ELR (cell line): ENCODE results near the gene KRTAP4-6.
A peak's percentile ranks its signal among the peaks of the same experiment; 100 is the strongest.
"Not testable (repeated sequence)": the region's sequence is repeated elsewhere in the genome, so short reads cannot be mapped to it uniquely, and the experiment has no call there.

ENCODE experiments used
- DNase-seq: peaks from one replicate; pipeline ENCODE4 v3.0.0-alpha.2; 2015; ENCODE audit warnings: low read depth

KRTAP4-6 gene

GRCh38 chr17:41140360-41141131, at the start of gene KRTAP4-6:
KRTAP4-6 (minus strand) TSS chr17:41140544; CDS start chr17:41140487, 57 bp downstream.
- peak; percentile 92 for DNase-seq

DNA sequence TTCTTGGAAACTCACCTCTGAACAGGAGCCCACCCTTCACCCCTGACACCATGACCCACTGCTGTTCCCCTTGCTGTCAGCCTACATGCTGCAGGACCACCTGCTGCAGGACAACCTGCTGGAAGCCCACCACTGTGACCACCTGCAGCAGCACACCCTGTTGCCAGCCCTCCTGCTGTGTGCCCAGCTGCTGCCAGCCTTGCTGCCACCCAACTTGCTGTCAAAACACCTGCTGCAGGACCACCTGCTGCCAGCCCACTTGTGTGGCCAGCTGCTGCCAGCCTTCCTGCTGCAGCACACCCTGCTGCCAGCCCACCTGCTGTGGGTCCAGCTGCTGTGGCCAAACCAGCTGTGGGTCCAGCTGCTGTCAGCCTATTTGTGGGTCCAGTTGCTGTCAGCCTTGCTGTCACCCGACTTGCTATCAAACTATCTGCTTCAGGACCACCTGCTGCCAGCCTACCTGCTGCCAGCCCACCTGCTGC, 49.5 kb upstream of the KRTAP4-6 start, which contains the start of gene KRTAP9-1:
Gene KRTAP9-1, plus strand, starts transcription at position 51 of the 482 bp plus-strand sequence. Its CDS starts 0 bp downstream, at position 51.
- not testable (repeated sequence) for DNase-seq

GRCh38 chr17:41186872-41187271, 46.5 kb upstream of the KRTAP4-6 start:
- DNase-seq = no peak

DNA sequence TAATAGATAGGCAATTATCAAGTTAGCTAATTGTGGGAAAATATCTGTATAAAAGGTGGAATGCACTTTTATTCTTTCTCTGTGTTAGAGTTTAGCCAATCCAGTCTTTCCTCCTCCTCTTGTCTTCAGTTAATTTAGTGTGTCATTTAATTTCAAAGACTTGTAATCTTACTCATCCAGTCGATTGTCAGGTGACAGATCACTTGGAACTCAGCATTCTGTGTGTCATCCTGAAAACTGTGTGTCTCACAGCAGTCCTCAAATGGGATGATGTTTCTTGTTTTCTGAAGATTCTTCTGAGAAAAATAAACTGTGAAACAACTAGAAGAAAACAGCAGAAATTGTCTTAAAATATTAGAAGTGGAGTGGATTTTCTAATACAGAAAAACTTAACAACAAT, 44.7 kb upstream of the KRTAP4-6 start:
- peak; percentile 3 for DNase-seq

DNA sequence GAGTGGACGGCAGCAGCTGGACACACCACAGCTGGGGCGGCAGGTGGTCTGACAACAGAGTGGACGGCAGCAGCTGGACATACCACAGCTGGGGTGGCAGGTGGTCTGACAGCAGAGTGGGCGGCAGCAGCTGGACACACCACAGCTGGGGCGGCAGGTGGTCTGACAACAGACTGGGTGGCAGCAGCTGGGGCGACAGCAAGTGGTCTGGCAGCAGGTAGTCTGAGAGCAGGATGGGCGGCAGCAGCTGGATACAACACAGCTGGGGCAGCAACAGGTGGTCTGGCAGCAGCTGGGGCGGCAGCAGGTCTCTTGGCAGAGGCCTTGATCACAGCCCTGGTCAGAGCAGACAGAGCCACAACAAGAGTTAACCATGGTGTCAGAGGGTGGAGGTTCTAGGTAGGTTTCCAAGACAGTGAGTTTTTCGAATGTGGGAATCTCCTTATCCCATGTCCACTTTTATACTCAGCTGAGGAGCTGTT, 44.2 kb upstream of the KRTAP4-6 start, which contains the start of gene KRTAP4-1:
Gene KRTAP4-1, minus strand, starts transcription at position 432 of the 482 bp plus-strand sequence. Its CDS starts 57 bp downstream, at position 375.
- no peak for DNase-seq

- DNase-seq = peak; percentile 36
These were observed 38.7 kb upstream of the KRTAP4-6 start for GRCh38 chr17:41178843-41179616.

- peak; percentile 86 for DNase-seq
These were observed 38.0 kb upstream of the KRTAP4-6 start for GRCh38 chr17:41178341-41178740.

- no peak for DNase-seq
These were observed 37.5 kb upstream of the KRTAP4-6 start, which contains the start of gene KRTAP4-2 for GRCh38 chr17:41177727-41178271. KRTAP4-2 (minus strand) TSS chr17:41178221; CDS start chr17:41178164, 57 bp downstream.

GRCh38 chr17:41176744-41177387, 36.5 kb upstream of the KRTAP4-6 start:
- DNase-seq = no peak

DNA sequence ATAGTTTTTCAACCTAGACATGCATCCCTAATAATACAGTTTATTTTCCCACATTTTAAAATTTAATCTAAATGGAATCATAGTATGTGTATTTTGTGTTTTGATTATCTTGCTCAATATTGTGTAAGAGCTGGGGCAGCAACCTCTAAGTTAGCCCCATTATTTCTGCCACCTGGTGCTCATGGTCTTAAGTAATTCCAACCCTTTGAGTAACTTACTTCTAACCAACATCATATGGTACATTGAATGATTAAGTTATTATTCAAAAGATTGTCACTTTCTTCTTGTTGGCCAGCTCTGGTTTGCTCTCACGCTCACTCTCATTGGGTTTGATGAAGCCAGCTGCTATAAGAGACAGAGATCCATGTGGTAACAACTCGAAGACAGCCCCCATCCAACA, 31.5 kb upstream of the KRTAP4-6 start:
- DNase-seq = no peak

GRCh38 chr17:41168121-41168520, 27.8 kb upstream of the KRTAP4-6 start, which contains the start of gene KRTAP4-3:
KRTAP4-3 (minus strand) TSS chr17:41168221; CDS start chr17:41168172, 49 bp downstream.
- DNase-seq = no peak

GRCh38 chr17:41167561-41167960, 27.2 kb upstream of the KRTAP4-6 start:
- DNase-seq = no peak

DNA sequence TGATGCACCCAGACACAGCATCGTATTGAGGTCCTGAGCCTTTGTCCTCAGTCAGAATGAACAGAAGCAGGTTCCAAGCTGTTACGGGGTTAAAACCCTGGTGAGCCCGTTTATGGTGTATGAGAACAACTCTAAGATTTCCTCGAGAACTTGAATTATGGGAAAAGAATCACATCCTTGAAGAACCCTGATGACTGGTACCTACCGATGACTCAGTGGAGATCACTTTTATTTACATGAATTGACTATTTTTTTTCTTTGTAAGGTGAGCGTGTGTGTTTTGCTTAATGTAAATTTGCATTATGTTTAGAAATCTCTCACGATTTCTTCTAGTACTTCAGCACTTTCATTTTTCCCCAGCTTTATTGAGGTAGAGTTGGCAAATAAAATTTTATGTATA, 23.5 kb upstream of the KRTAP4-6 start:
- DNase-seq = peak; percentile 82

- no peak for DNase-seq
These were observed 20.3 kb upstream of the KRTAP4-6 start, which contains the start of gene KRTAP4-4 for GRCh38 chr17:41160648-41161047. KRTAP4-4 (minus strand) TSS chr17:41160748; CDS start chr17:41160691, 57 bp downstream.

- DNase-seq = not testable (repeated sequence)
These were observed 19.8 kb upstream of the KRTAP4-6 start for GRCh38 chr17:41160190-41160589.

DNA sequence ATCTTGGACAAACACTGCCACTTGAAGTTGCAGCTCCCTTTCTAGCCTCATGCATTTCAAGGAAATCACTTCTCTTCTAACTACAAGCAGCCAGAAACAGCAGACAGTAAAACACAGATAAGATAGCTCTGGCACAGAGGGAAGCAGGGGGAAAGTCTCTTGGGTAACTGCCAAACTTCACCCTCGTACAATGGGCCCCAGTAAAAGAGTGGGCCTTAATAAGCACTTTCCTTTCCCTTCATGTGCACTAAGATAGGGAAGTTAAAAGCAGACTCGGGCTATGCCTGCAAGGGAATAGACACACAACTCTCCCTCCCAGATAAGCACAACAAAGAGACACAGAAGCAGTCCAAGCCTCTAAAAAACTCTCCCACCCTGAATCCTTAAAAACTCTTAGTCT, 13.5 kb upstream of the KRTAP4-6 start:
- DNase-seq = no peak

GRCh38 chr17:41151525-41151924, 11.2 kb upstream of the KRTAP4-6 start:
- DNase-seq = no peak

- DNase-seq = no peak
These were observed 9.7 kb upstream of the KRTAP4-6 start for GRCh38 chr17:41150026-41150425.

GRCh38 chr17:41149652-41149985, 9.3 kb upstream of the KRTAP4-6 start, which contains the start of gene KRTAP4-5:
KRTAP4-5 (minus strand) TSS chr17:41149825; CDS start chr17:41149767, 58 bp downstream.
- DNase-seq = no peak

GRCh38 chr17:41148971-41149651, 8.8 kb upstream of the KRTAP4-6 start:
- DNase-seq = not testable (repeated sequence)
